DOHH2 (cell line): ENCODE results near the gene LSS.

ENCODE experiments used
- EZH2phosphoT487 ChIP-seq: fragments of 200-600 bp; sonication (generic); IDR thresholded peaks from 2 replicates; pipeline ENCODE4 v1.6.1; 2017; ENCODE audit warnings: borderline replicate concordance, mild to moderate bottlenecking, antibody characterized with exemption, low read length, moderate library complexity, mixed read lengths
- TF ChIP-seq, protein P1 (sequence below): fragments of 200-600 bp; sonication (generic); IDR thresholded peaks from one replicate; pipeline ENCODE4 v1.5.1; 2014; ENCODE audit warnings: antibody characterized with exemption, mild to moderate bottlenecking, low read depth, low read length; ENCODE audit not compliant: poor library complexity, severe bottlenecking

DNA sequence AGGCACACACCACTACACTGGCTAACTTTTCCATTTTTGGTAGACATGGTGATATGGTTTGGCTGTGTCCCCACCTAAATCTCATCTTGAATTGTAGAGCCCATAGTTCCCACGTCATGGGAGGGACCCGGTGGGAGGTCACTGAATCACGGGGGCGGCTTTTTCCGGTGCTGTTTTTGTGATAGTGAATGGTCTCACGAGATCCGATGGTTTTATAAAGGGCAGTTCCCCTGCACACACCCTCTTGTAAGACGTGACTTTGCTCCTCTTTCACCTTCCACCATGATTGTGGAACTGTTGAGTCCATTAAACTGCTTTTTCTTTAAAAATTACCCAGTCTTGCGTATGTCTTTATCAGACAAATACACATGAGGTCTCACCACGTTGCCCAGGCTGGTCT is 71.9 kb downstream of the LSS start:
- TF ChIP-seq, protein P1, sequence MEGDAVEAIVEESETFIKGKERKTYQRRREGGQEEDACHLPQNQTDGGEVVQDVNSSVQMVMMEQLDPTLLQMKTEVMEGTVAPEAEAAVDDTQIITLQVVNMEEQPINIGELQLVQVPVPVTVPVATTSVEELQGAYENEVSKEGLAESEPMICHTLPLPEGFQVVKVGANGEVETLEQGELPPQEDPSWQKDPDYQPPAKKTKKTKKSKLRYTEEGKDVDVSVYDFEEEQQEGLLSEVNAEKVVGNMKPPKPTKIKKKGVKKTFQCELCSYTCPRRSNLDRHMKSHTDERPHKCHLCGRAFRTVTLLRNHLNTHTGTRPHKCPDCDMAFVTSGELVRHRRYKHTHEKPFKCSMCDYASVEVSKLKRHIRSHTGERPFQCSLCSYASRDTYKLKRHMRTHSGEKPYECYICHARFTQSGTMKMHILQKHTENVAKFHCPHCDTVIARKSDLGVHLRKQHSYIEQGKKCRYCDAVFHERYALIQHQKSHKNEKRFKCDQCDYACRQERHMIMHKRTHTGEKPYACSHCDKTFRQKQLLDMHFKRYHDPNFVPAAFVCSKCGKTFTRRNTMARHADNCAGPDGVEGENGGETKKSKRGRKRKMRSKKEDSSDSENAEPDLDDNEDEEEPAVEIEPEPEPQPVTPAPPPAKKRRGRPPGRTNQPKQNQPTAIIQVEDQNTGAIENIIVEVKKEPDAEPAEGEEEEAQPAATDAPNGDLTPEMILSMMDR: no peak
- TF ChIP-seq EZH2phosphoT487: no peak
